Stimulated activated CD8-positive, alpha-beta memory T cell treated with anti-CD3 and anti-CD28 coated beads, Interleukin-2, amount 100 ng/mL, for 1 hour (primary cell): Measurements from ENCODE around the gene ZNF322.

ENCODE experiments used
- DNase-seq, 2 donors: peaks; one replicate each; pipeline ENCODE4 v3.0.0-alpha.2; 2020; ENCODE audit warnings: low read depth in 2 of 2

Gene ZNF322

DNA sequence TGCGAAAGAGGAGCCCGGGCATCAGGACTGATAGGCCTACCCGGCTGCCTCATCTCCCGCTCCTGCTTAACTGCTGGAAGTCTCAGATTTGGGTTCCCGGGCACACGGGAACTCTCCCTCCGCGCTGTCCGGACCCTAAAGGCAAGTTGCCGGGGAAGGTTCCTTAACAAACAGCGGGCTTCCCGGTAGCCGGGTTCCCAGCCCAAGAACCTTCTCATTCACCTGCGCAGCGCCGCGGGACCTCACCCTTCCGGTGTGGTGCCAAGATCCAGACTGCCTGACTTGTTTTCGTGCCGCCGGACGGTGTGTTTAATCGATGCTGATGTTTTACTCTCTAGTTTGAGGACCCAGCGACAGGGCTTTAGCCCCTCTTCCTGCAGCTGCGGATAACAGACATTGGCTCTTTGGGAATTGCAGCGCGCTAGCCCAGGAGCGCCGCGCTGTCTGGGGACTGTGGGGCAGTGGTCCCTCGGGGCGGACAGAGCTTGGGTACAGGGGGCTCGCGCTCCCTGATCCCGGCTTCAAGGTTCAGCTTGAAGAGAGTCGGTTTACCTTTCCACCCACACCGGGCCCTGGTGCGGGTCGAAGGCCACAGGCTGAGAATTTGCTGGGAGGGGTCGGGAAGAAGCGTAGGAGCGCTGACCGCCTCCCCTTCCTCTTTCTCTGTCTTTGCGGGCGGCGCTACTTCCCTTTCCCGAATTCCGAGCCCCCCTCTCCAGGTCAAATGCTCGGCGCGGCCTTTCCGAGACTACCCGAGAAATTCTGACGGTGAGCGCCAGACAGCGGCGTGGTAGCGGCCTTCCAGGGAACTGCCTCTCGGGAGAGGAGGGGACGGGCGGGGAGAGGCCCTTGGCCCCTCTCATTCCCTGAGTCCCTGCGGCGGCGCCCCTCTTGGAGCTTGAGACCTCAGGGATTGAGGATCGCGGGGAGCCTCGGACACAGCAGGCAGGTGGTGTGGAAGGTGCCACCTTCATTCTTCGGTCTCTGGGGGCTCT is 45.6 kb downstream of the ZNF322 start:
- DNase-seq, result no peak

DNA sequence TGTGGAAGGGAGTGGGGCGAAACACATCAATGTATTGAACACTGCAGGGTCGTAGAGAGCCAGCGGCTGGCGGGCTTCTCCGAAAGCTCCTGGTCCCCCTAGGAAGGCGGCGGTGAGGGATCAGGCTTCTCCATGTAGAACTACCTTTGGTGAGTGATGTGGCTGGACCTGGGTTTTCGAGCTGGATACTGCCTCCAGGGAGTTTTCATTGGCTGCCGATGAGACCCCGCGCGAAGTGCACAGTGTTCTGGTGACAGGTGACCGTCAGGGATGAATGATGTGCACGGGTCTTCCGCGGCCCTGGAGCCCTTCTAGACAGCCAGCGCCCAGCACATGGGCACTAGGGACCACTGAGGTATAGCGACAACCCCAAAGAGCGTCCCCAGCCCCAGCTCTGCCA is 46.3 kb downstream of the ZNF322 start:
- no peak for DNase-seq

DNA sequence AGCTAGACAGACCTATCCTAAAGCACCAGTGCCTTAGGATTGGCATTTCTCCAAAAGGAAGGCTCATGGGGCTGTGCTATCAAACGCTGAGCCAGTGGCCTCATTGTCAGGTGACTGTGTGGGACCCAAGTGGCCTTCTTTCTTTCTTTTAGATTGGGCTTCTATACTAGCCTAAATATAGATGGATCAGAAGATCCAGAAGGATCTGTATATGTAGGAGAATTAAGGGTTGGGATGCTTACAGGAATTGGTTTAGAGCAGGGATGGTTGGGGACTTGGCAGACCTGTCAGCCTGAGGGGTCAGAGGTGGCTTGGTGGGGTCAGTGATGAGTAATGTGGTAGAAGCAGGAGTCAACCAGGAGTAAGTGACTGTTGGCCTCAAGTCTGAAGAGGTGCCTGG is 47.9 kb downstream of the ZNF322 start:
- DNase-seq, result no peak

DNA sequence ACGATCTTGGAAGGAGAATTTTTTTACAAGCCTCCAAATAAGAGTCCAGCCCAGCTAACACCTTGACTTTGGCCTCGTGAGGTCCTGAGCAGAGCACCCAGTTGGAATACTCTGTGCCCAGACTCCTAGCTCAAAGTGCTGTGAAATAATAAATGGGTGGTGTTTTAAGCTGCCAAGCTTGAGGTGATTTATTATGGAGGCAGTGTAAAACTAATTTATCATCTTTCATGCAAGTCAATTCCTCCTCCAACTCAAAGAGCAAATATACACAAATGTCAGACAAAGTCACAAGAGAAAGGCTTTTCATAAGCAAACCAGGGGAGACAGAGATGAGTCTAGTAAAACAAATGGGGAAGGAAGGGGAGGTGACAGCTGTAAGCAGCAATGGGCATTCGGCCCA is 50.1 kb downstream of the ZNF322 start:
- no peak for DNase-seq

DNA sequence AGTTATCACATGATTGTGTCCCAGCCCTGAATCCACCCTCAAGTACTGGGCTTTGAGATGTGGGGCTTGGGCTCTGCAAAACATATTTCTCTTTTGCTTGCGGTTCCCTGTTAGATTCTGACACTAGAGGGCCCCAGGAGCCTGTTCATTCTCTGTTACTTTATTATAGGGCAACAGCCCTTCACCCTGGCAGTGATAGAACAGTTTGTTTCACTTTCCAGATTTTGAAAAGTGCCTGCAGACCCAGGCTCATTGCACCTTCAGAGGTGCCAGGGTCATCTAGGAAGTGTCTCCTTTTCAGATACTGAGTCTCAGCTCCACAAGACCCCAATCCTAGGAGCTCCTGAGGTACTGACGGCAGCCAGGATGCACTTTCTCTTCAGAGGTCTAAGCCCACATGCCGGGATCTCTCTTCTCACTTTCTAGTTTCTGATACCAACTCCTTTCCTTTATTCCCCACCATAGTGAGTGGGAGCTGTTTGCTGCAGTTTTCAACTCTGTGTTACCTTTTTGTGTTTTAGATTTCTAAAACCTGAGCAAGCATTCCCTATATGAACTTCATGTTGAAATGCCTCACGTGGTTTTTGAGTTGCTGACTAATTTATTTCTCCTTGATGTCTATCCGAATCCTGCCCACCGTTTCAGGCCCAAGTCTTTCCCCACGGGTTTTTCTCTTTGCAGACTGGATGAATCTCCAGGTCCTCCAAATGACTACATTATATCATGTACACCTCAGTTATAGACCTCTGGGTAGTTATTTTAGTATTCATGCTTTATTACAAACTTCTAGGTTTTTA is 51.9 kb downstream of the ZNF322 start:
- peak in 1 of 2 donors; percentile 26 for DNase-seq

DNA sequence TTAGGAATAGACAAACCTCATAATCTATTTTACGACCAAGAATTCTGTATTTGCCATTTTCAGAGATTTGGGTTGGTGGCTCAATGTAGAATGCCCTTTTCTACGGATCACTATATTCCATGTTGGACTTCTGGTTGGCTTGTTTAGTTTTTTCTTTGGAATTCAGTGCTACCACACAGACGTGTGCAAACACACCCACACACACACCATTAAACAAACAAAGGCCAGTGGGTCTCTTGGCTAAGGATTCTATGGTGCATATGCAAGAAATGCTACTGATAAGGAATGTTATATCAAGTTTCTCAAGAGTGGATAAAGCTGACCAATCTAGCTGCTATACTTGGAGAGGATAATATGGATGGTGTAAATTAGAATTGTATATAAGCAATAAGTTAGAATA is 54.7 kb downstream of the ZNF322 start:
- no peak for DNase-seq

DNA sequence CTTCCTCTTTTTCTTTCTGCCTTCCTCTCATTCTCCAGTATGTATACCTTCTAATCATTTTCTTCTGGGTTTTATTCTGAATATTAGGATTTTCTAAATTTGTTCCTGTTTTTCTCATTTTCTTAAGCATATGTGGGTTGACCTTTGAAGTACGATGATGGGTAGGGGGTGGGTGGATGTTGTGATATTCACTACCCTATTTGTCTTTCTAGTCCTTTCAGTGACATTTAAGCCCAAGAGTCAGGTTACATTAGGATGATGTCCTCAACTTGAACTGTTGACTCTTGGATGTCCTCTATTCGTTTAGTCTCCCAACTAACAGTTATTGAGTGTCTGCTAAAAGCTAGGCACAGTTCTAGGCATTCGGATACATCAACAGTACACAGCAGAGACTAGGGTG is 55.5 kb downstream of the ZNF322 start:
- DNase-seq, result no peak

DNA sequence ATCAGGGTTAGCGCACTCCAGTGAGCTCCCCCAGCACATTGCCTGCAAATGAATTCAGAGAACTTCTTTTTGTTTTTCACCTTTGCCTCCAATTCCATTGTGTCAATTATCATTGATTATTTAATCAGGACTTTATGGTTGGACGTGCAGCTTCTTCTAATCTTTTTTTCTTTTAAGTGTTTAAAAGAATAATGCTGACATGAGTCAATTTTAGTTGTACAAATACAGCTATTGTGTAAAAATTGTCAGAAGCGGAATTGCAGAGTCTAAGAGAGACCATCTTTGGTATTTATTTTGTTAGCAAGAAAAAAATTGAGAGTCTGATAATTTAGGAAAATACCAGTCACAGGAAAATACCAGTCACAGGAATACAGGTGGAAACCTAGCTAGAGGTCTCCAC is 57.3 kb downstream of the ZNF322 start:
- DNase-seq, result no peak

DNA sequence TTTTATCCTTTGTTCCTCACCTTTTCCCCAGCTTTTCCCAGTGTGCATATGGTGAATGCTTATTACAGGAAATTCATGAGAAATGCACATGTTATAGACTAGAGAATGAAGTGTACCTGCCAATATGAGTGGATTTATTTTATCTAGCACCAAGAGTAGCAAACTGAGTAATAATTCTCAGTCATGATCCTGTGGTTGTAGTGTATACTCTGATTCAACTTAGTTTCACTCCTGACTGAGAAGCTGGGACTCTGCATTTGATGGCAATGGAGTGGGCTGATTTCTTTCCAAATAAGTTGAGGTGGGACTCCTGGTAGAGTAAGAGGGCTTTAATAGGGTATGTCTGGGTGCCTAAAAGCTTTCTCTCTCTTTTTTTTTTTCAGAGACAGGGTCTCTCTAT is 58.8 kb downstream of the ZNF322 start:
- no peak for DNase-seq

DNA sequence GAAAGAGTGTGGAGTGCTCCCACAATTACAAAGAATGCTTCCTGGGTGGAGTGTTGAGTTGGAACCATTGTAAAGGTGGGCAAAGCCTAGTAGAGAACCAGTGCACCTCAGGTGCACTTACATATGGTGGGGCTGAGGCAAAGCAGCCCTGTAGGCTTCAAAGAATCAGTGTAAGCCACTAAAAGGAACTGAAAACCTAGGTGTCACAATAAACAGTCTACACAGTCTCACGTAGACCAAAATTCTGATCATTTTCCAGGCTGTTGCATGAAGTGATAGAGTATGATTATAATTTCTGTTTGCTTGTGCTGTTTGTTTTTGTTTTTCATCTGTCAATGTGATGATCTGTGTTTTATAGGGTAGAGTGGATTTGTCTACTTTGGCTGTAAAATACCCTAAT is 60.0 kb downstream of the ZNF322 start:
- no peak for DNase-seq

DNA sequence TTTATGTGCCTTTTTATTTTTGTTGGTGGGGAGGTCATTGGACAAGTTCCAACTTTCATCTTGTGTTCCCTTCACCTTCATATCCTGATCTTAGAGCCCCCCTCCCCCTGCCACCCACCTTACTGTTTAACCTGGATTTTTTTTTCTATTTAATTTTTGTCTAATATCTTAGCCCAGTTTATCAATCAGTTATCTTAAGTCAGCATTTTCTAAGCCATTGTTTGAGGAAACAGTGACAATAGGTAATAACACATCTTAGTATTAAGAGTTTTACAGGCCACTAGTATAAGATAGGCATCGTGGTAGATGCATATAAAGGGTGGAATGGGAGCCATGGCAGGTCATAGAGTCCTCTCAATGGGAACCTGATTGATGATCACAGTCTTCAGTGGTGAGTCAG is 60.4 kb downstream of the ZNF322 start:
- DNase-seq, result no peak

DNA sequence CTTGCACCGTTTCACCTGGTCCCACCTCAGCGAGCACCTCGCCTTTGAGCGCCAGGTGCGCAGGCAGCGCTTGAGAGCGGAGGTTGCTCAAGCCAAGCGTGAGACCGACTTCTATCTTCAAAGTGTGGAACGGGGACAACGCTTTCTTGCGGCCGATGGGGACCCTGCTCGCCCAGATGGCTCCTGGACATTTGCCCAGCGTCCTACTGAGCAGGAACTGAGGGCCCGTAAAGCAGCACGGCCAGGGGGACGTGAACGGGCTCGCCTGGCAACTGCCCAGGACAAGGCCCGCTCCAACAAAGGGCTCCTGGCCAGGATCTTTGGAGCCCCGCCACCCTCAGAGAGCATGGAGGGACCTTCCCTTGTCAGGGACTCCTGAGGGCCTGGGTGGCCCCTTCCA is 61.3 kb downstream of the ZNF322 start:
- no peak for DNase-seq

DNA sequence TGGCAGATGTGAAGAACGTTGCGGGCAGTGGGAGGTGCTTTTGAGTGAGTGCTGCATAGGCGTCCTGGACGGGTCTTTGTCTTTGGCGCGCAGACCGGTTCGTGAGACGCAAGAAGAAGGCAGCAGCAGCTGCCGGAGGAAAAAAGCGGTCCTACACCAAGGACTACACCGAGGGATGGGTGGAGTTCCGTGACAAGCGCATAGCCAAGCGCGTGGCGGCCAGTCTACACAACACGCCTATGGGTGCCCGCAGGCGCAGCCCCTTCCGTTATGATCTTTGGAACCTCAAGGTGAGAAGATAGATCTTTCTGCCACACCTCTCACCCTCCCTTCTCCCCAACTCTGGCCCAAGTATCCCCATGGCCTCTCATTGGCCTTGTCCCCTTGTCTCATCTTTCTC is 61.7 kb downstream of the ZNF322 start:
- DNase-seq, result no peak

DNA sequence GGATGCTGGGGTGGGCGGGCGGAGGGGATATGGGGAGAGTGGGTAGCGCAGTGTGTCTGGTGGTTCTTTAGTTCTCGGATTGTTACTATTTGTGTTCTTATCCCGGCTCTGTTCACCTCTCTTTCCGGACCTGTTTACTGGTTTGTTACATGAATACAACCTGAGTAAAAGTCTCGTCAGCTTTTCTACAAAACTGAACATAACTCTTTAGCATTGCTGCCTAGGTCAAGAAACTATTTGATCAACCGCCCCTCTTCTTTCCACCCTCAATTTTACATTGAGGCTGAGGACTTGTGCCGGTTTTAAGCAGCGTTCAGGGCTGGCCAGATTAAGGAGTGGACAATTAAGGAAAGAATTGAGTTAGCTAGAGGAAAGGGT is 62.2 kb downstream of the ZNF322 start:
- DNase-seq, result no peak

DNA sequence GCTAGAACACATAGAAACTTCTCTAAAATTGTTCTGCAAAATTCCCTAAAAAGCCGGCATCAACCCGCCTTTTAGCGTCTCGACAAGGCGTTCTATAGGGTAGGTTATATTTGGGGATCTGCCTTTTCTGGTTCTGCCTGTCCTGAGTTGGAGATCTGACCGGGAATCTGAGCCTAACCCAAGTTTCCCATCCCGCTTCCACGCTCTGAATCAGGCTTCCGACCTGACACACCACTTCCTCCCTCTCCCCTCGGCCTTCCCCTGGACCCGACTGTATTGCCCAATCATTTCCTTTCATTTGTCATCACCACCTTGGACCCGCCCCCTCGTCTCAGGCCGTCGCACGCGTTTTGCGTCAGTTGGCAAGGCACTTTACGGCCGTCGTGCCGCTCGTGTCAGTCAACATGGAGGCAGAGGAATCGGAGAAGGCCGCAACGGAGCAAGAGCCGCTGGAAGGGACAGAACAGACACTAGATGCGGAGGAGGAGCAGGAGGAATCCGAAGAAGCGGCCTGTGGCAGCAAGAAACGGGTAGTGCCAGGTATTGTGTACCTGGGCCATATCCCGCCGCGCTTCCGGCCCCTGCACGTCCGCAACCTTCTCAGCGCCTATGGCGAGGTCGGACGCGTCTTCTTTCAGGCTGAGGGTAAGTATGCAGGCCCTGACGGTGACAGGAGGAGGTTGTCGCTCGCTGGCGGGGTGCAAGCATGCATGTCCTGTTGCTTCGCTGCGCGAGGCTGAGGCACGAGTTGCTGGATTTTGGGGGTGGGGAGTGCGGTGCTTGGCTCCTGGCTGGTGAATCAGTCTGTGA is 62.8 kb downstream of the ZNF322 start, which contains the start of gene ABT1:
Gene ABT1, plus strand, starts transcription at position 375 of the 810 bp plus-strand sequence. Its CDS starts 30 bp downstream, at position 405.
- DNase-seq, result peak; percentile 95 to 97

DNA sequence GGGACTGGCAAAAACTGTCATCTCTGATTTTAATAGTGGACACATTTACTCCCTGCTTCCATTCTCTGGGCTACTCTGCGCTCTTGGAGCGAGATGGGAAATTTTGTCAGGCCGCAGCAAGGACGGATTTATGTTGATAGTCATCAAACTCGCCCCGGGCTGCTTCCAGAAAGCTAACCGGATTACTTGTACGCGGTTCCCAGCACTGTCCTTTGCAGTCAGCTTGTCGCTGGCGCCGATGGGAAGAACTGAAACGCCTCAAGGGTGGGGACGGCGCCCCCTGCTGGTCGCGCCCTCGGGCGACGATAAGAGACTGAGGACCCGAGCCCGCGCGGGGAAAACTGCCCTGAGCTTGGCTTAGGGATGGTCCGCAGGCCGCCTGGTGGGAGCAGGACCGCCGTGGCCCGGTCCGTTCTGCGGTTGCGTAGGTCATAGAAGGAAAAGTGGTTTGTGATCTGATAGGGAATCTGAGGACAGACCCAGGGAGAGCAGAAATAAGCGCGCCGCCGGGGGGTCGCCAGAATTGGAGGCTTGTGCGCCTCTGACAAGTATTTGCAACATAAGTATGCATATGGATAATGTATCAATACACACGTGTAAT is 63.8 kb downstream of the ZNF322 start:
- peak; percentile 78 to 79 for DNase-seq

DNA sequence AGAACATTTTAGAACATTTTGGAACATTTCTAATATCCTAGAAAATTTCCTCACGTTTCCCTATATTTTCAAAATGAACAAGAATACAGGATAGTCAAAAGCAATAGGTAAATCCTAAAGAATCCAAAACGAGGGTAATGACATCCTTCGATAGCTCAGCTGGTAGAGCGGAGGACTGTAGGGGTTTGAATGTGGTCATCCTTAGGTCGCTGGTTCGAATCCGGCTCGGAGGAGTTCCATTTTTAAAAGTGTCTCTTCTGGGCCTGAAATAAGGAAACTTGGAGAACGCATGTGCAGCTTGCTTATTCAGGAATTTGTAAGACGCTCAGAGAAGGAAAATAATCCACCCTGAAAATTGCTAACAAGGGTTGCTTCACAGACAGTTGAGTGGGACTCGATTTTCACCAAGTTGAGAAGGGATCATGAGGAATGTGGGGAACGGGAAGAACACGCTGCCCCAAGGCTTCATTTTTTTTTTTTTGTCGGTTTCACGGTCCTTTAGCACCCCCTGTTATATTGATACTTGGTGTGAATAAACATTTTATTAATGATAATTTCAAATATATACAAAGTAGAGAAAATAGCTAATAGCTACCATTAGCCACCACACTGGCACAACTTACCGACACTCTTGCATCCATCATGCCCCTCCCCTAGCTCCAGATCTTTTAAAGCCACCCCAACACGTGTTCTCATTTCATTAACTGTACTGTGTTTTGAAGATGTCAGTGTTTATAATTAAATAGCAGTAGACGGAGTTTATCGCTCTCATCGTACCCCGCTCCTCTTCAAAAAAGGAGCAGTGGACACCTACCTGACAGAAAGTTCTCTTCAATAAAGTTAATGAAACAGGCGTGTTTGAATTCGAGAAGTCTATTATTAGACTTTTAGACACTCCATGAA is 64.6 kb downstream of the ZNF322 start:
- DNase-seq, result no peak

DNA sequence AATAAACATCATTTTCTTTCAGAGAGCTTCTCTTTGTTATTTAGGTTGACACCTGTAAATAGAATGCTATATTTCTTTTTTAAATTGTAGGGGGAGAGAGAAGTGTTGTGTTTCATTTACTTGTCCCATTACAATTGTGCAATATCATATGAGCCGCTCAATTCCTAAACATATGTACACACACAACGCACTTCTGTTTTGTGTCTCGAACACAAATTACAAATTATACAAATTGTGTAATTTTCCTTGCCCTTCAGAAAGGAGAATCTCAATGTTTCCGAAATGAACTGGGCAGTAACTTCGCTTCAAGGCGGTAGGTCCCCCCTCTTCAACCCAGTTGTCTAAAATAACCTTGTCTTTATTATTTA is 65.4 kb downstream of the ZNF322 start:
- DNase-seq, result no peak

DNA sequence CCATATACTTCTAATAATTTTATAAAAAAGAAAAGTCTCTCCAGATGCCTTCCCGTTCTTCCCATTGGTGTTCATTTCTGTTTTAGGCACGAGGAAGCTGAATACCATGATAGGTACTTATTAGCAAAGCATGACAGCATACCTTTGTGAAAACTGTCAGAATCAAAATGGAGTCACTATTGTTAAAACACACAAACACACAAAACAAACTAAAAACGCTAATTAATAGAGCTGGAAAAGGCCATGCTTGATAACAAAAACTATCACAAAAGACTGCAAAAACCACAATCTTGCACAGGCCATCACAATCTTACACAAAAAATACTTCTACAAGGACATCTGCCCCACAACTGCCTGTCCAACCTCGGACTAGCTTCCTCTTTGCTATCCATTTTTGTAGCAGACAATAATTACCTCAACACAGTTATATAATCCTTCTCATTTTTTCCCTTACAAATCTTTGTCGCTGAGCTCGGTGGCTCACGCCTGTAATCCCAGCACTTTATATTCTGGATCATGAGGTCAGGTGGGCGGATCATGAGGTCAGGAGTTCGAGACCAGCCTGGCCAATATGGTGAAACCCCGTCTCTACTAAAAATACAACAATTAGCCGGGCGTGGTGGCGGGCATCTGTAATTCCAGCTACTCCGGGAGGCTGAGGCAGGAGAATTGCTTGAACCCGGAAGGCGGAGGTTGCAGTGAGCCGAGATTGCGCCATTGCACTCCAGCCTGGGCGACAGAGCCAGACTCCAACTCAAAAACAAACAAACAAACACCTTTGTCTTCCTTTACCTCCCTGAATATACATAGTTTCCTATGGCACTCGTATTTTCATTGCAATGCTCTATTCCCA is 66.0 kb downstream of the ZNF322 start:
- DNase-seq, result no peak

DNA sequence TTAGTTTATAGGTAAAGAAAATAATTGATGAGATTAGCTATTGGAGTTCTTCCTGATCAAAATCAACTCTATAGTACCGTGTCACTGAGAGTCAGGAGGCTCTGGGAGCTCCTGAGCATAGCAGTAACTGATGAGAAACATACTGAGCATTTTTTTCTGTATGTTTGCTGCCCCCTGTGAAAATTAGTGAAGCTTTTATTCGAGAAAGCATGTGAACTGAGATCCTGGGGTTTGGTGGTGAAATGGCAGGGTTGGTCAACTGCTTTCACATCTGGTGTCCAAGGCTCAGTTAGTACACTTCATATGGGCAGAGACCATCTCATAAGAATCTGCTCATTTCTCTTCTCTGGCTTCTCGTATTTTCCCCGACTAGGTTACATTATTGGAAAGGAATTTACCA is 66.9 kb downstream of the ZNF322 start:
- no peak for DNase-seq
